ENCODE measurements around the gene OTUD6A.
"Not testable (repeated sequence)": the region's sequence is repeated elsewhere in the genome, so short reads cannot be mapped to it uniquely, and the experiment has no call there.

The OTUD6A gene

GRCh38 chrX:70049406-70049805 is 12.9 kb upstream of the OTUD6A start:
- no peak for DNase-seq

GRCh38 chrX:70049925-70050324 is 12.3 kb upstream of the OTUD6A start, which contains the start of gene AWAT2:
Gene AWAT2, minus strand, starts transcription at chrX:70049938. Its CDS starts 6 bp downstream, at chrX:70049932.
- no peak for DNase-seq

GRCh38 chrX:70052895-70053615 is 9.2 kb upstream of the OTUD6A start:
- DNase-seq = no peak

GRCh38 chrX:70054391-70054790 is 7.9 kb upstream of the OTUD6A start:
- DNase-seq = no peak

GRCh38 chrX:70062961-70063550 is 799 bp downstream of the OTUD6A start:
- DNase-seq = no peak

GRCh38 chrX:70066646-70067045 is 4.4 kb downstream of the OTUD6A start:
- no peak for DNase-seq

- DNase-seq = no peak
Measured at GRCh38 chrX:70079297-70079696, 17.0 kb downstream of the OTUD6A start.

- no peak for DNase-seq
Measured at GRCh38 chrX:70079870-70080269, 17.6 kb downstream of the OTUD6A start.

- DNase-seq = no peak
Measured at GRCh38 chrX:70082723-70083122, 20.5 kb downstream of the OTUD6A start.

GRCh38 chrX:70084592-70085240 is 22.5 kb downstream of the OTUD6A start:
- DNase-seq = no peak

- DNase-seq = peak; percentile 21
Measured at GRCh38 chrX:70087857-70088630, 25.8 kb downstream of the OTUD6A start.

GRCh38 chrX:70088751-70089150 is 26.5 kb downstream of the OTUD6A start:
- no peak for DNase-seq

GRCh38 chrX:70089604-70090297 is 27.5 kb downstream of the OTUD6A start:
- DNase-seq = peak; percentile 53

GRCh38 chrX:70092247-70092646 is 30.0 kb downstream of the OTUD6A start:
- DNase-seq = no peak

- peak; percentile 19 for DNase-seq
Measured at GRCh38 chrX:70096052-70096451, 33.8 kb downstream of the OTUD6A start.

- no peak for DNase-seq
Measured at GRCh38 chrX:70105229-70105628, 43.0 kb downstream of the OTUD6A start.

GRCh38 chrX:70111436-70112026 is 49.3 kb downstream of the OTUD6A start:
- DNase-seq = not testable (repeated sequence)
